Thyroid gland (tissue), 4 donors: ENCODE results near the gene POMGNT2.

Experiments used
- POLR2A ChIP-seq, 2 donors: fragments of 450-650 bp; IDR thresholded peaks; one replicate each; pipeline ENCODE4 v1.6.1; 2017; ENCODE audit warnings: antibody characterized with exemption in 2 of 2, mild to moderate bottlenecking in 2 of 2, moderate library complexity in 1 of 2
- TF ChIP-seq, protein P1 (sequence below), 6 experiments: fragments of 200-600 bp in 3 of 6; fragments of 450-650 bp in 3 of 6; sonication (generic) in 3 of 6; IDR thresholded peaks; one replicate each; pipeline ENCODE4 v1.5.1; 2016 to 2019; ENCODE audit warnings: antibody characterized with exemption in 6 of 6, mild to moderate bottlenecking in 2 of 6, inconsistent platforms in 1 of 6, moderate library complexity in 1 of 6

DNA sequence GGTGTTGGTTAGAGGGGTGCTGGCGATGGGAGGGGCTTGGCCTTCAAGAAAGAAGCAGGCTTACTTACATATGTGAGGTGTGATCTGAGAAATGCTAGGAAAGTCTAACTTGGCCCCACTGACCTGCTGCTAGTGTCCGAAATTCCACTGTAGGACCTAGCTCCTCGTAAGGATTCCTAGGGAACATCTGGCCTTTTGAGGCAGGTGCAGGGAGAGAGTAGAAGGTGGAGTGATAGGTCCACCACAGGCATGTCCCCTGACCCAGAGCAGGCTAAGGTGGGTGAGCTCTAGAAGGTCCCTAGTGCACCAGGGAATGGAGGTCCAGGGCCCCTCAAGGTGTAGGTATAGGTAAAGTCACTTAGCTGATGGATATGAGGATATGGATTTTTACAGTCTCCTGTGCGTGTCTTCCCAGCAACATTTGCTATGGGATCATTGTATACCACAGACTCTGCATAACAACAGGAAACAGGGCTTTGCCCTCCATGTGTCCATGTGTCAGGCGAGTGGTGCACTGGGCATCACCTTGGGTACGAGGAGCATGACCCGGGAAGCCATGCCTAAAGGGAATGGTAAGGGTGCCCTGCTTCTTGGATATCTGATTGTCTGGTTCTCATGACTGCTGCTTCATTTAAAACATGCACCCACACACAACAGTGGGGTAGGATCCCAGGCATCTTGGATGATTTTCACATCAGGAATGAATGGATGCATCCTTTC lies 32.6 kb downstream of the POMGNT2 start:
- TF ChIP-seq POLR2A (IDR thresholded peaks at IDR 0.05), result no peak
- TF ChIP-seq, protein P1, sequence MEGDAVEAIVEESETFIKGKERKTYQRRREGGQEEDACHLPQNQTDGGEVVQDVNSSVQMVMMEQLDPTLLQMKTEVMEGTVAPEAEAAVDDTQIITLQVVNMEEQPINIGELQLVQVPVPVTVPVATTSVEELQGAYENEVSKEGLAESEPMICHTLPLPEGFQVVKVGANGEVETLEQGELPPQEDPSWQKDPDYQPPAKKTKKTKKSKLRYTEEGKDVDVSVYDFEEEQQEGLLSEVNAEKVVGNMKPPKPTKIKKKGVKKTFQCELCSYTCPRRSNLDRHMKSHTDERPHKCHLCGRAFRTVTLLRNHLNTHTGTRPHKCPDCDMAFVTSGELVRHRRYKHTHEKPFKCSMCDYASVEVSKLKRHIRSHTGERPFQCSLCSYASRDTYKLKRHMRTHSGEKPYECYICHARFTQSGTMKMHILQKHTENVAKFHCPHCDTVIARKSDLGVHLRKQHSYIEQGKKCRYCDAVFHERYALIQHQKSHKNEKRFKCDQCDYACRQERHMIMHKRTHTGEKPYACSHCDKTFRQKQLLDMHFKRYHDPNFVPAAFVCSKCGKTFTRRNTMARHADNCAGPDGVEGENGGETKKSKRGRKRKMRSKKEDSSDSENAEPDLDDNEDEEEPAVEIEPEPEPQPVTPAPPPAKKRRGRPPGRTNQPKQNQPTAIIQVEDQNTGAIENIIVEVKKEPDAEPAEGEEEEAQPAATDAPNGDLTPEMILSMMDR (IDR thresholded peaks at IDR 0.05), result no peak
